ENCODE measurements around the gene SH3GLB2. TPM values are rescaled to one million over a fixed set of nuclear protein-coding genes. Genes with fewer than 3 reads are reported as not detected.

Gene SH3GLB2
- total and polyA plus RNA-seq, 2 experiments from 2014 or later = 182 to 203 TPM

- Histone ChIP-seq H3K27me3 (no peaks in the 10 kb centered on the region), H3K4me3 (peak overlapping the region; percentile 47), H3K27ac (peak overlapping the region; percentile 18), H3K9me3 (ENCODE audit: low read depth) (no peaks in the 10 kb centered on the region), H3K4me1 (ENCODE audit: low read depth) (peaks cover 14% of the 10 kb centered on the region), H3K36me3 (no peaks in the 10 kb centered on the region)
- DNase-seq (ENCODE audit: low read depth in 1 of 2, low spot score in 1 of 2) = peak in 1 of 2 donors; percentile 28
- TF ChIP-seq CTCF (IDR thresholded peaks at IDR 0.05; ENCODE audit: low read depth, low read length) = no peak
These were observed 393 bp downstream of the SH3GLB2 start for GRCh38 chr9:129027685-129028191.

GRCh38 chr9:129027224-129027684 is 877 bp downstream of the SH3GLB2 start:
- no peaks in the 10 kb centered on the region for H3K36me3 ChIP-seq
- no peaks in the 10 kb centered on the region for H3K9me3 ChIP-seq (ENCODE audit: low read depth)
- no peaks in the 10 kb centered on the region for H3K27me3 ChIP-seq
- peak overlapping the region; percentile 76 for H3K27ac ChIP-seq
- H3K4me3 ChIP-seq = peak overlapping the region; percentile 47
- peaks cover 14% of the 10 kb centered on the region for H3K4me1 ChIP-seq (ENCODE audit: low read depth)
- TF ChIP-seq CTCF (IDR thresholded peaks at IDR 0.05; ENCODE audit: low read depth, low read length) = no peak
- no peak for DNase-seq (ENCODE audit: low read depth in 1 of 2, low spot score in 1 of 2)

GRCh38 chr9:129026442-129027223 is 1.5 kb downstream of the SH3GLB2 start:
- peak in 1 of 2 donors; percentile 53 for DNase-seq (ENCODE audit: low read depth in 1 of 2, low spot score in 1 of 2)
- no peak overlapping the region for H3K4me3 ChIP-seq
- peaks cover 14% of the 10 kb centered on the region for H3K4me1 ChIP-seq (ENCODE audit: low read depth)
- no peaks in the 10 kb centered on the region for H3K9me3 ChIP-seq (ENCODE audit: low read depth)
- peak overlapping the region; percentile 76 for H3K27ac ChIP-seq
- no peaks in the 10 kb centered on the region for H3K36me3 ChIP-seq
- H3K27me3 ChIP-seq = no peaks in the 10 kb centered on the region
- no peak for TF ChIP-seq CTCF (IDR thresholded peaks at IDR 0.05; ENCODE audit: low read depth, low read length)

GRCh38 chr9:129023908-129024233 is 4.3 kb downstream of the SH3GLB2 start:
- H3K4me1 ChIP-seq (ENCODE audit: low read depth) = peaks cover 14% of the 10 kb centered on the region
- no peaks in the 10 kb centered on the region for H3K36me3 ChIP-seq
- no peak overlapping the region for H3K4me3 ChIP-seq
- H3K27me3 ChIP-seq = no peaks in the 10 kb centered on the region
- no peak for DNase-seq (ENCODE audit: low read depth in 1 of 2, low spot score in 1 of 2)
- no peak for TF ChIP-seq CTCF (IDR thresholded peaks at IDR 0.05; ENCODE audit: low read depth, low read length)
- H3K9me3 ChIP-seq (ENCODE audit: low read depth) = no peaks in the 10 kb centered on the region
- H3K27ac ChIP-seq = no peak overlapping the region

GRCh38 chr9:129023036-129023907 is 4.9 kb downstream of the SH3GLB2 start:
- no peaks in the 10 kb centered on the region for H3K27me3 ChIP-seq
- H3K27ac ChIP-seq = peak overlapping the region; percentile 58
- peaks cover 14% of the 10 kb centered on the region for H3K4me1 ChIP-seq (ENCODE audit: low read depth)
- TF ChIP-seq CTCF (IDR thresholded peaks at IDR 0.05; ENCODE audit: low read depth, low read length) = no peak
- H3K36me3 ChIP-seq = no peaks in the 10 kb centered on the region
- DNase-seq (ENCODE audit: low read depth in 1 of 2, low spot score in 1 of 2) = peak in 1 of 2 donors; percentile 75
- no peaks in the 10 kb centered on the region for H3K9me3 ChIP-seq (ENCODE audit: low read depth)
- no peak overlapping the region for H3K4me3 ChIP-seq

Measured in cardiac muscle cell (in vitro differentiated cells and primary cell).